Right lobe of liver (tissue), 4 donors: ENCODE data around the gene EIF3B.

Experiments used
- CTCF ChIP-seq, 4 donors: fragments of 200-600 bp in 3 of 4; fragments of 450-650 bp in 1 of 4; IDR thresholded peaks; one replicate each; pipeline versions ENCODE4 v1.5.1 to v1.8.0; 2016 to 2022; ENCODE audit warnings: antibody characterized with exemption in 4 of 4, mild to moderate bottlenecking in 2 of 4
- POLR2A ChIP-seq: fragments of 450-650 bp; IDR thresholded peaks from one replicate; pipeline ENCODE4 v1.6.1; 2017; ENCODE audit warnings: antibody characterized with exemption, mild to moderate bottlenecking
- donor health status: DM: no; HTN: no; CAD: no.
- donor health status: DM: no; HTN: no; CAD: no.
- donor health status: DM: no; HTN: yes; CAD: no.

- TF ChIP-seq CTCF (IDR thresholded peaks at IDR 0.05) (no peak), POLR2A (no peak)
These were observed 61.4 kb downstream of the EIF3B start for GRCh38 chr7:2416063-2416462.
